Epithelial cell of esophagus (primary cell): ENCODE data around the gene WDFY3.
"Not testable (repeated sequence)": the region's sequence is repeated elsewhere in the genome, so short reads cannot be mapped to it uniquely, and the experiment has no call there.

ENCODE experiments used
- DNase-seq: peaks from one replicate; pipeline ENCODE4 v3.0.0; 2010; ENCODE audit warnings: low read depth
- H3K4me3 ChIP-seq: 2 replicates; pipeline ENCODE4 v1.5.1; 2011; ENCODE audit warnings: mild to moderate bottlenecking, low read length, control low read depth
- TF ChIP-seq, protein P1 (sequence below): IDR thresholded peaks from 2 replicates; pipeline ENCODE4 v1.5.1; 2011; ENCODE audit warnings: low read depth, mild to moderate bottlenecking, low read length, control low read depth, inconsistent platforms; ENCODE audit not compliant: insufficient read depth; ENCODE audit errors: missing control alignments

The WDFY3 gene

DNA sequence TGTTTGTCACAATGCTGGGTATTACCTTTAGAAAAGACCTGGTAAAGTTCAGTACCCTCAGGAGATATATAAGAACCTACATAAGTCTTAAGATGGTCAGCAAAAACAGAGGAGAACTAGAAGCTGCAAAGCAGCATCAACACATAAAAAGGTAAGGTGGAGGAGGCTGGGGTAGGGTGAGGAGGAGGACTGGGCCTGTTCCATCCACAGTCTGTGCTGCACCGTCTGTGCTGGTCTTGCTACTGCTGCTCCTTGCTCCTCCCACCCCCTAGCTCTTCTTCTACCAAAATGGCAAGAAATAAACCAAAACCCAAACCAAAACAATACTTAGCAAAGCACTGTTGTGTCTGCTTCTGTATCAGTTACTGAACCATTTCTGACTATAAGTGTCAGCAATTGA is 281.4 kb downstream of the WDFY3 start:
- no peak for DNase-seq
- no peak overlapping the region for H3K4me3 ChIP-seq
- TF ChIP-seq, protein P1, sequence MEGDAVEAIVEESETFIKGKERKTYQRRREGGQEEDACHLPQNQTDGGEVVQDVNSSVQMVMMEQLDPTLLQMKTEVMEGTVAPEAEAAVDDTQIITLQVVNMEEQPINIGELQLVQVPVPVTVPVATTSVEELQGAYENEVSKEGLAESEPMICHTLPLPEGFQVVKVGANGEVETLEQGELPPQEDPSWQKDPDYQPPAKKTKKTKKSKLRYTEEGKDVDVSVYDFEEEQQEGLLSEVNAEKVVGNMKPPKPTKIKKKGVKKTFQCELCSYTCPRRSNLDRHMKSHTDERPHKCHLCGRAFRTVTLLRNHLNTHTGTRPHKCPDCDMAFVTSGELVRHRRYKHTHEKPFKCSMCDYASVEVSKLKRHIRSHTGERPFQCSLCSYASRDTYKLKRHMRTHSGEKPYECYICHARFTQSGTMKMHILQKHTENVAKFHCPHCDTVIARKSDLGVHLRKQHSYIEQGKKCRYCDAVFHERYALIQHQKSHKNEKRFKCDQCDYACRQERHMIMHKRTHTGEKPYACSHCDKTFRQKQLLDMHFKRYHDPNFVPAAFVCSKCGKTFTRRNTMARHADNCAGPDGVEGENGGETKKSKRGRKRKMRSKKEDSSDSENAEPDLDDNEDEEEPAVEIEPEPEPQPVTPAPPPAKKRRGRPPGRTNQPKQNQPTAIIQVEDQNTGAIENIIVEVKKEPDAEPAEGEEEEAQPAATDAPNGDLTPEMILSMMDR: no peak

DNA sequence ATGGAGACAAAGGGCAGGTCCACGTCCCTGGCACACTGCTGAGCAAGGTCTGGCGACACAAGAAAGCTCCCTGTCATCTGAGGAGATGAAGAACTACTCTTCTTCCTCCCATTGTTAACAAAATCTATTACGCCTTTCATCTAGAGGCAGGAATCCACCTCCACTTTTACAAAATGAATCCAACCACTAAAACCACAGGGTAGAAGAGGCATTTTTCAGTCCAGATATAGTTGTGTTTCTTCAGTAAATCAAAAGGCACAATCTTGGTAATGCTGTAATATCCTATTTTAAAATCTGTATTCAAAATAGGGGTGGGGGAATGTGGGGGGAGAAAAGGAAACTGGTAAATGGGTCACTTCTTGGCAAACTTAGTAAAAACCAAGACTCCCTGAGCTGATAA is 282.1 kb downstream of the WDFY3 start:
- TF ChIP-seq, protein P1: no peak
- no peak overlapping the region for H3K4me3 ChIP-seq
- no peak for DNase-seq

DNA sequence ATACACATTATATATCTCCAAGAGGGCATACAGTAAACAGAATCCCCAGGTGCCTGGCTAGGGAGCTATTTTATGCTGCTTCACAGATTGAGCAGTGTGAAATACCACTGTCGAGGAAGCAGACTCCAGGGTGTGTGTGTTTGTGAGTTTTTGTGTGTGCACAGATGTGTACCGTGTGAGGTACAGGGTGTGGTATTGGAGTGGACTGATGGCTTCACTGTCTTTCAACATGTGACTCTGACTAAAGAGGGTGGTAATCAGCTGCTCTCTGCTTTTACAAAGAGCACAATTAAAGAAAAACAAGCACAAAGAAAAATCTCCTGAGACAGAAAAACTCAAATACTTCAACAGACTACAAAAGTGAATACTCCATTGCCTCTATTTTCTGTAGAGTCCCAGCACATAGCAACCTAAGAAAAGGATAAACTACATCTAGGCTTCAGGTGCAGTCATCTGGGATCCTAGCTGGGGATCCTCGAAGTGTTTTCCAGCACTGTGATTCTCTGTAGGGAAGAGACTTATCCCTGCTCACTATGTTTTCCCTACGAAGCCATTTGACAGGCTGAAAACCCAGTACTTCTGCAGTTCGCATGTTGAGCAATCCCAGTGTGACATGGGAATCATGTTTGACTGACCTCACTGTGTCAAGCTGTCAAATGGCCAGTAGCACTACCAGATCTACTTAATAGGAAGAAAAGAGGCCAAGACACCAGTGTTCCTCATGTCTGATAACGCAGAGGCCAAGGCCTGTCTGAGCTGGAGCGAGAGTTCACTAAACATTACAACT is 283.2 kb downstream of the WDFY3 start:
- DNase-seq: peak; percentile 34
- TF ChIP-seq, protein P1: no peak
- H3K4me3 ChIP-seq: no peak overlapping the region

- DNase-seq: not testable (repeated sequence)
Observed at GRCh38 chr4:84682661-84683060, 283.8 kb downstream of the WDFY3 start.

GRCh38 chr4:84681486-84682274 is 284.8 kb downstream of the WDFY3 start:
- no peak overlapping the region for H3K4me3 ChIP-seq
- TF ChIP-seq, protein P1: no peak
- peak; percentile 47 for DNase-seq

More at GRCh38 chr4:84682661-84683060, 283.8 kb downstream of the WDFY3 start:
- not testable (repeated sequence) for H3K4me3 ChIP-seq

DNA sequence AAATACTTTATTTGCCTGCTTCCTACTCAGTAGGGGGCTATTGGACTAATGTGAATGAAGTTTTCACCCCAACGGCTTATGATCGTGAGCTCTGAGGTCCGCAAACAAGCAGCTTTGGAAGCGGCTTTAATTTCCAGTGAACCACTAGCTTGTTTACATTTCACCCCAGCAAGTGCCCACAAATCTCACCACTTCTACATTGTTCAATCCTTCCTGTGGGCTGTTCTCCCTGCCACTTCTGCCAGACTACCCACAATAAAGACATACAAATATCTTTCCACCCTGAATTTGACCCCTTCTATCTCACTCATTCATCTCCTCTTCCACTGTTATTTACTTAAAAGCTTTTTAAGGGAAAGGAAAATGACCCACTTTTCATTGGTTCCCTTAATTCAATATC is 285.5 kb downstream of the WDFY3 start:
- TF ChIP-seq, protein P1: no peak
- DNase-seq: no peak
- no peak overlapping the region for H3K4me3 ChIP-seq

- TF ChIP-seq, protein P1: no peak
- DNase-seq: no peak
- H3K4me3 ChIP-seq: no peak overlapping the region
Observed at GRCh38 chr4:84678976-84679744, 287.3 kb downstream of the WDFY3 start.
